ENCODE results near the gene AHCTF1. TPM values are rescaled to one million over a fixed set of nuclear protein-coding genes. Genes with fewer than 3 reads are reported as not detected.
"Not testable (repeated sequence)": the region's sequence is repeated elsewhere in the genome, so short reads cannot be mapped to it uniquely, and the experiment has no call there.

Gene AHCTF1
- total RNA-seq, 1 donor from 2014 or later: 40.4 TPM

DNA sequence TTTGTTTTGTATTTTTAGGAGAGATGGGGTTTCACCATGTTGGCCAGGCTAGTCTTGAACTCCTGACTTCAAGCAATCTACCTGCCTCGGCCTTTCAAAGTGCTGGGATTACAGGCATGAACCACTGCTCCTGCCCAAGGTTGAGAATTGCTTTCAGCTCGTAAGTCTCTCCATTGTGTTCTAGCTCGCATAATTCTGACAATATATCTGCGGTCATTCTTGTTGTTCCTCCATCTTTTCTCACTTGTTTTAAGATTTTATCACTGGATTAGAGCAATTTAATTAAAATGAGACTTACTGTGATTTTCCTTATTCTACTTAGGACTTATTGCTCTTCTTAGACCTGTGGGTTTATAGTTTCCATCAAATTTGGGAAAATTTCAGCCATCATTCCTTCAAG lies 102.9 kb downstream of the AHCTF1 start:
- H3K27ac Mint-ChIP-seq (ENCODE audit: unreplicated experiment): no peak overlapping the region
- peaks cover 12% of the 10 kb centered on the region for H3K4me1 Mint-ChIP-seq
- DNase-seq (ENCODE audit: low read depth, low spot score): no peak
- H3K36me3 Mint-ChIP-seq (ENCODE audit: low read depth): peaks cover 15% of the 10 kb centered on the region
- TF ChIP-seq, protein P1, sequence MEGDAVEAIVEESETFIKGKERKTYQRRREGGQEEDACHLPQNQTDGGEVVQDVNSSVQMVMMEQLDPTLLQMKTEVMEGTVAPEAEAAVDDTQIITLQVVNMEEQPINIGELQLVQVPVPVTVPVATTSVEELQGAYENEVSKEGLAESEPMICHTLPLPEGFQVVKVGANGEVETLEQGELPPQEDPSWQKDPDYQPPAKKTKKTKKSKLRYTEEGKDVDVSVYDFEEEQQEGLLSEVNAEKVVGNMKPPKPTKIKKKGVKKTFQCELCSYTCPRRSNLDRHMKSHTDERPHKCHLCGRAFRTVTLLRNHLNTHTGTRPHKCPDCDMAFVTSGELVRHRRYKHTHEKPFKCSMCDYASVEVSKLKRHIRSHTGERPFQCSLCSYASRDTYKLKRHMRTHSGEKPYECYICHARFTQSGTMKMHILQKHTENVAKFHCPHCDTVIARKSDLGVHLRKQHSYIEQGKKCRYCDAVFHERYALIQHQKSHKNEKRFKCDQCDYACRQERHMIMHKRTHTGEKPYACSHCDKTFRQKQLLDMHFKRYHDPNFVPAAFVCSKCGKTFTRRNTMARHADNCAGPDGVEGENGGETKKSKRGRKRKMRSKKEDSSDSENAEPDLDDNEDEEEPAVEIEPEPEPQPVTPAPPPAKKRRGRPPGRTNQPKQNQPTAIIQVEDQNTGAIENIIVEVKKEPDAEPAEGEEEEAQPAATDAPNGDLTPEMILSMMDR (conservative IDR thresholded peaks at IDR 0.05): no peak
- H3K9me3 Mint-ChIP-seq: peaks cover 19% of the 10 kb centered on the region
- H3K4me3 Mint-ChIP-seq: no peak overlapping the region
- H3K27me3 Mint-ChIP-seq (ENCODE audit: low read depth): no peaks in the 10 kb centered on the region

DNA sequence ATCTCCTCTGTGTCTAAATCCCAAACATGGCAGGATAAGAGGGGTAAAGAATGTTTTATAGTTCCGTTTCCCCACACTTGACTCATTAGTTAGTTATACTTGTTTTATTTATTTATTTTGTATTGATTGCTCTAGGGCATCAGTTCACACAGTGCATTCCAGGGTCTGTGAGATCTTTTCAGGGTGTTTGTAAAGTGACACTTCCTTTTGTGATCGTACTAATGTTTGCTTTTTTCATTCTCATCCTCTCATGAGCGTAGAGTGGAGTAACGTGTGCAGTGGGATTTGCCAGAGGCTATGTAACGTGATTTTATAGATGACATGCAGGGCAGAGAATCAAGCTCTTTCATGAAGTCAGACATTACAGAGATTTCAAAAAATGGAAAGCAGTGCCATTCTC lies 104.4 kb downstream of the AHCTF1 start:
- TF ChIP-seq, protein P1 (conservative IDR thresholded peaks at IDR 0.05): no peak
- H3K4me1 Mint-ChIP-seq: peaks cover 12% of the 10 kb centered on the region
- H3K36me3 Mint-ChIP-seq (ENCODE audit: low read depth): peaks cover 15% of the 10 kb centered on the region
- no peak for DNase-seq (ENCODE audit: low read depth, low spot score)
- H3K27me3 Mint-ChIP-seq (ENCODE audit: low read depth): no peaks in the 10 kb centered on the region
- peaks cover 15% of the 10 kb centered on the region for H3K9me3 Mint-ChIP-seq
- no peak overlapping the region for H3K27ac Mint-ChIP-seq (ENCODE audit: unreplicated experiment)
- H3K4me3 Mint-ChIP-seq: no peak overlapping the region

GRCh38 chr1:246825557-246826175 lies 106.1 kb downstream of the AHCTF1 start:
- TF ChIP-seq, protein P1 (conservative IDR thresholded peaks at IDR 0.05): no peak
- Mint-ChIP-seq H3K4me3 (no peak overlapping the region), H3K9me3 (peaks cover 15% of the 10 kb centered on the region), H3K27me3 (ENCODE audit: low read depth) (no peaks in the 10 kb centered on the region), H3K36me3 (ENCODE audit: low read depth) (peaks cover 15% of the 10 kb centered on the region), H3K27ac (ENCODE audit: unreplicated experiment) (no peak overlapping the region), H3K4me1 (peaks cover 6% of the 10 kb centered on the region)
- no peak for DNase-seq (ENCODE audit: low read depth, low spot score)

- H3K27ac Mint-ChIP-seq (ENCODE audit: unreplicated experiment): no peak overlapping the region
- no peak for DNase-seq (ENCODE audit: low read depth, low spot score)
- peaks cover 6% of the 10 kb centered on the region for H3K4me1 Mint-ChIP-seq
- TF ChIP-seq, protein P1 (conservative IDR thresholded peaks at IDR 0.05): no peak
- no peak overlapping the region for H3K4me3 Mint-ChIP-seq
- no peaks in the 10 kb centered on the region for H3K27me3 Mint-ChIP-seq (ENCODE audit: low read depth)
- H3K36me3 Mint-ChIP-seq (ENCODE audit: low read depth): peaks cover 11% of the 10 kb centered on the region
- peaks cover 10% of the 10 kb centered on the region for H3K9me3 Mint-ChIP-seq
Observed at GRCh38 chr1:246824541-246824940, 107.2 kb downstream of the AHCTF1 start.

- H3K27me3 Mint-ChIP-seq (ENCODE audit: low read depth); H3K9me3 Mint-ChIP-seq; H3K4me1 Mint-ChIP-seq; DNase-seq (ENCODE audit: low read depth, low spot score); H3K27ac Mint-ChIP-seq (ENCODE audit: unreplicated experiment); H3K36me3 Mint-ChIP-seq (ENCODE audit: low read depth); H3K4me3 Mint-ChIP-seq: not testable (repeated sequence)
Observed at GRCh38 chr1:246822154-246822553, 109.6 kb downstream of the AHCTF1 start.

- H3K27me3 Mint-ChIP-seq (ENCODE audit: low read depth): no peaks in the 10 kb centered on the region
- no peaks in the 10 kb centered on the region for H3K36me3 Mint-ChIP-seq (ENCODE audit: low read depth)
- H3K4me3 Mint-ChIP-seq: no peak overlapping the region
- H3K9me3 Mint-ChIP-seq: peaks cover 3% of the 10 kb centered on the region
- TF ChIP-seq, protein P1 (conservative IDR thresholded peaks at IDR 0.05): no peak
- no peak for DNase-seq (ENCODE audit: low read depth, low spot score)
- no peak overlapping the region for H3K27ac Mint-ChIP-seq (ENCODE audit: unreplicated experiment)
- H3K4me1 Mint-ChIP-seq: no peaks in the 10 kb centered on the region
Observed at GRCh38 chr1:246820666-246821065, 111.1 kb downstream of the AHCTF1 start.

GRCh38 chr1:246817778-246818177 lies 114.0 kb downstream of the AHCTF1 start:
- H3K36me3 Mint-ChIP-seq (ENCODE audit: low read depth); H3K4me3 Mint-ChIP-seq; DNase-seq (ENCODE audit: low read depth, low spot score); H3K4me1 Mint-ChIP-seq; H3K27me3 Mint-ChIP-seq (ENCODE audit: low read depth); H3K9me3 Mint-ChIP-seq; H3K27ac Mint-ChIP-seq (ENCODE audit: unreplicated experiment): not testable (repeated sequence)

Measured in neural crest cell (in vitro differentiated cells).